H1 (cell line): ENCODE data around the gene PECR. TPM values are rescaled to one million over a fixed set of nuclear protein-coding genes. Genes with fewer than 3 reads are reported as not detected.

Experiments used
- CTCF ChIA-PET: fragments of 300-600 bp; sonication (Branson Sonifier 250); formaldehyde crosslinking; loops from one replicate; lab custom pipeline; 2021; ENCODE audit not compliant: partially characterized antibody; lab: Charles Lee
- POLR2A ChIA-PET: fragments of 300-600 bp; sonication (Branson Sonifier 250); formaldehyde crosslinking; loops from one replicate; lab custom pipeline; 2021; ENCODE audit warnings: inconsistent platforms; ENCODE audit not compliant: partially characterized antibody; lab: Charles Lee
- DNase-seq, 2 experiments: peaks; one replicate each; pipeline versions ENCODE4 v3.0.0 to v3.0.0-alpha.2; 2010 to 2022; ENCODE audit warnings: low spot score in 2 of 2, low read depth in 1 of 2, mixed read lengths in 1 of 2
- FAIRE-seq: peaks from 2 replicates; lab custom pipeline; 2011; peaks lifted over from hg19 to GRCh38; lab: Jason Lieb, UNC
- H2AFZ ChIP-seq: 2 replicates; pipeline ENCODE4 v1.8.1; 2012; ENCODE audit warnings: low read length, inconsistent platforms
- H2AK5ac ChIP-seq: 2 replicates; pipeline ENCODE4 v1.6.1; 2013; ENCODE audit warnings: low read depth, low read length
- H2BK120ac ChIP-seq: replicated peaks from 2 replicates; pipeline ENCODE3; 2013; ENCODE audit warnings: low read depth, low read length, inconsistent platforms
- H2BK12ac ChIP-seq: 2 replicates; pipeline ENCODE4 v1.6.1; 2013; ENCODE audit warnings: low read depth, low read length
- H2BK15ac ChIP-seq: 2 replicates; pipeline ENCODE4 v1.6.1; 2013; ENCODE audit warnings: low read length
- H2BK20ac ChIP-seq: 2 replicates; pipeline ENCODE4 v1.6.1; 2013; ENCODE audit warnings: low read length
- H2BK5ac ChIP-seq: 2 replicates; pipeline ENCODE4 v1.6.1; 2013; ENCODE audit warnings: low read depth, low read length
- H3K14ac ChIP-seq: 2 replicates; pipeline ENCODE4 v1.6.1; 2013; ENCODE audit warnings: inconsistent platforms; ENCODE audit not compliant: insufficient read length
- H3K18ac ChIP-seq: 2 replicates; pipeline ENCODE4 v1.6.1; 2013; ENCODE audit warnings: low read length; ENCODE audit errors: extremely low read depth
- H3K23ac ChIP-seq: 2 replicates; pipeline ENCODE4 v1.6.1; 2013; ENCODE audit warnings: inconsistent platforms; ENCODE audit not compliant: insufficient read length
- H3K23me2 ChIP-seq: 2 replicates; pipeline ENCODE4 v1.6.1; 2013; ENCODE audit warnings: low read depth, low read length
- H3K27ac ChIP-seq: 2 replicates; pipeline ENCODE4 v1.6.1; 2011; ENCODE audit warnings: low read depth, low read length, inconsistent platforms
- H3K27me3 ChIP-seq, 4 experiments: replicated peaks in 1 of 4; 1 replicate in 1 of 4; 2 replicates in 3 of 4; pipeline versions ENCODE4 v1.6.1 to v1.8.1; 2011 to 2013; ENCODE audit warnings: low read length in 3 of 4, mild to moderate bottlenecking in 3 of 4, inconsistent platforms in 2 of 4, mixed read lengths in 2 of 4, moderate library complexity in 1 of 4; ENCODE audit not compliant: control insufficient read depth in 3 of 4, insufficient read depth in 3 of 4; ENCODE audit errors: extremely low read depth in 1 of 4
- H3K36me3 ChIP-seq, 4 experiments: 2 replicates each; pipeline versions ENCODE4 v1.6.1 to v1.8.1; 2011 to 2013; ENCODE audit warnings: mild to moderate bottlenecking in 4 of 4, low read length in 3 of 4, moderate library complexity in 2 of 4, control low read depth in 1 of 4, inconsistent platforms in 1 of 4; ENCODE audit not compliant: insufficient read depth in 4 of 4, control insufficient read depth in 2 of 4
- H3K4ac ChIP-seq: replicated peaks from 2 replicates; pipeline ENCODE3; 2013; ENCODE audit warnings: low read length, low read depth, mixed read lengths, inconsistent platforms; ENCODE audit not compliant: insufficient read length
- H3K4me1 ChIP-seq, 4 experiments: replicated peaks in 1 of 4; 1 replicate in 1 of 4; 2 replicates in 3 of 4; pipeline versions ENCODE4 v1.6.1 to v1.8.1; 2011 to 2013; ENCODE audit warnings: low read length in 3 of 4, inconsistent platforms in 2 of 4, mixed read lengths in 1 of 4; ENCODE audit not compliant: insufficient read depth in 4 of 4, control insufficient read depth in 3 of 4
- H3K4me2 ChIP-seq, 2 experiments: 2 replicates each; pipeline versions ENCODE4 v1.6.1 to v1.8.1; 2011 to 2013; ENCODE audit warnings: low read depth in 2 of 2, low read length in 2 of 2, control low read depth in 1 of 2, inconsistent platforms in 1 of 2, mild to moderate bottlenecking in 1 of 2; ENCODE audit not compliant: insufficient read depth in 1 of 2
- H3K4me3 ChIP-seq, 4 experiments: fragments of 200-600, 300-600 bp in 1 of 4; sonication (generic), shearing (Covaris generic), sonication (Bioruptor Twin) in 1 of 4; 2 replicates each; pipeline versions ENCODE4 v1.5.1 to v1.8.1; 2011 to 2016; ENCODE audit warnings: low read length in 4 of 4, low read depth in 3 of 4, control low read depth in 2 of 4, inconsistent platforms in 2 of 4, mild to moderate bottlenecking in 2 of 4, mixed read lengths in 1 of 4, moderate library complexity in 1 of 4; ENCODE audit not compliant: insufficient read depth in 2 of 4; ENCODE audit errors: extremely low read depth in 1 of 4
- H3K56ac ChIP-seq: replicated peaks from 2 replicates; pipeline ENCODE3; 2013; ENCODE audit warnings: low read depth, mild to moderate bottlenecking, mixed read lengths, low read length, inconsistent platforms; ENCODE audit not compliant: insufficient read length
- H3K79me1 ChIP-seq: 2 replicates; pipeline ENCODE4 v1.6.1; 2013; ENCODE audit warnings: low read depth, low read length, control low read depth
- H3K79me2 ChIP-seq, 2 experiments: 2 replicates each; pipeline versions ENCODE4 v1.6.1 to v1.8.1; 2012 to 2013; ENCODE audit warnings: low read length in 2 of 2, mild to moderate bottlenecking in 2 of 2, inconsistent platforms in 1 of 2; ENCODE audit not compliant: insufficient read depth in 2 of 2, control insufficient read depth in 1 of 2
- H3K9ac ChIP-seq, 4 experiments: replicated peaks in 1 of 4; 1 replicate in 1 of 4; 2 replicates in 3 of 4; pipeline versions ENCODE4 v1.6.1 to v1.8.1; 2011 to 2013; ENCODE audit warnings: low read depth in 3 of 4, low read length in 3 of 4, control low read depth in 2 of 4, mild to moderate bottlenecking in 2 of 4, moderate library complexity in 2 of 4, inconsistent platforms in 1 of 4; ENCODE audit errors: extremely low read depth in 1 of 4
- H3K9me3 ChIP-seq, 2 experiments: 2 replicates each; pipeline versions ENCODE4 v1.6.1 to v1.8.1; 2012 to 2013; ENCODE audit warnings: mild to moderate bottlenecking in 2 of 2, moderate library complexity in 2 of 2, control low read depth in 1 of 2, inconsistent platforms in 1 of 2, low read depth in 1 of 2, low read length in 1 of 2, mixed read lengths in 1 of 2; ENCODE audit not compliant: insufficient read depth in 2 of 2
- H4K20me1 ChIP-seq, 2 experiments: replicated peaks in 1 of 2; 2 replicates each; pipeline versions ENCODE3 to v1.8.1; 2011 to 2013; ENCODE audit warnings: inconsistent platforms in 2 of 2, low read length in 2 of 2, mild to moderate bottlenecking in 1 of 2; ENCODE audit not compliant: insufficient read depth in 2 of 2, control insufficient read depth in 1 of 2
- H4K5ac ChIP-seq: 2 replicates; pipeline ENCODE4 v1.6.1; 2013; ENCODE audit warnings: low read length, low read depth, mixed read lengths, inconsistent platforms; ENCODE audit not compliant: insufficient read length
- H4K8ac ChIP-seq: 2 replicates; pipeline ENCODE4 v1.8.0; 2013; ENCODE audit warnings: mild to moderate bottlenecking, moderate library complexity, low read length, inconsistent platforms; ENCODE audit not compliant: insufficient read depth; ENCODE audit errors: extremely low read depth
- H4K91ac ChIP-seq: replicated peaks from 2 replicates; pipeline ENCODE3; 2013; ENCODE audit warnings: low read length, mixed read lengths, inconsistent platforms; ENCODE audit not compliant: insufficient read length
- CEBPB ChIP-seq: IDR thresholded peaks from 2 replicates; pipeline ENCODE4 v1.6.1; 2012; ENCODE audit warnings: low read depth, low read length
- MAX ChIP-seq: IDR thresholded peaks from 2 replicates; pipeline ENCODE4 v1.6.1; 2012; ENCODE audit warnings: inconsistent platforms
- POLR2A ChIP-seq, 2 experiments: IDR thresholded peaks; 1 replicate in 1 of 2; 2 replicates in 1 of 2; pipeline ENCODE4 v1.6.1; 2011; ENCODE audit warnings: low read depth in 2 of 2, low read length in 2 of 2, mild to moderate bottlenecking in 2 of 2; ENCODE audit errors: control extremely low read depth in 1 of 2
- RAD21 ChIP-seq, 2 experiments: IDR thresholded peaks in 1 of 2; conservative IDR thresholded peaks in 1 of 2; 2 replicates each; pipeline ENCODE4 v1.6.1; 2011; ENCODE audit warnings: low read depth in 2 of 2, low read length in 2 of 2, improper control_type of control experiment in 1 of 2, inconsistent platforms in 1 of 2, mild to moderate bottlenecking in 1 of 2, moderate library complexity in 1 of 2
- SIX5 ChIP-seq: IDR thresholded peaks from 2 replicates; pipeline ENCODE4 v1.6.1; 2011; ENCODE audit warnings: mild to moderate bottlenecking, low read depth, low read length
- SRF ChIP-seq: IDR thresholded peaks from 2 replicates; pipeline ENCODE4 v1.6.1; 2011; ENCODE audit warnings: mild to moderate bottlenecking, low read depth, low read length, moderate library complexity
- TAF1 ChIP-seq: IDR thresholded peaks from 2 replicates; pipeline ENCODE4 v1.6.1; 2011; ENCODE audit warnings: mild to moderate bottlenecking, low read depth, low read length
- USF2 ChIP-seq: IDR thresholded peaks from 2 replicates; pipeline ENCODE4 v1.6.1; 2011; ENCODE audit warnings: low read length, improper control_type of control experiment
- YY1 ChIP-seq: IDR thresholded peaks from 2 replicates; pipeline ENCODE4 v1.6.1; 2011; ENCODE audit warnings: low read depth, mild to moderate bottlenecking, low read length
- WGBS, 2 experiments: shearing (Covaris generic) in 1 of 2; methylation state at CpG; one replicate each; pipeline versions ENCODE4 v1.1.6 to v1.1.7; 2013 to 2015; ENCODE audit warnings: low lambda C conversion rate in 2 of 2, mixed read lengths in 2 of 2, inconsistent platforms in 1 of 2, low coverage in 1 of 2, missing lambda C conversion rate in 1 of 2; ENCODE audit not compliant: insufficient replicate concordance in 2 of 2, insufficient coverage in 1 of 2, insufficient read length in 1 of 2; ENCODE audit errors: extremely low coverage in 1 of 2, missing lambda C conversion rate in 1 of 2; 5-methylcytosine and 5-hydroxymethylcytosine counted together
- polyA plus RNA-seq, 7 experiments: library from polyadenylated mRNA; depleted of rRNA in 3 of 7; stranded (reverse) in 5 of 7; unstranded in 2 of 7; fragments of >200 nt in 5 of 7; fragments of 200-250 nt in 2 of 7; gene quantifications; 1 replicate in 5 of 7; 2 replicates in 1 of 7; 4 replicates in 1 of 7; pipeline versions ENCODE4 v1.2.1 to v1.2.3, GENCODE V29; 2011 to 2013; ENCODE audit warnings: missing spikeins in 2 of 7, mixed read lengths in 2 of 7
- total RNA-seq: library from RNA; stranded (reverse); fragmentation: NEBNext Ultra II Directional; extraction: Animal tissue kit (Norgen Biotek cat#: 25700); gene quantifications from 2 replicates; pipeline ENCODE4 v1.2.1, GENCODE V29; 2021

PECR gene
- total and polyA plus RNA-seq, 2 of the 8 experiments (the other 6 are each of a cell fraction or from before 2014, with no cell fraction given), result 15.9 to 19.2 TPM

- H3K18ac ChIP-seq, result 0 out of 2 replicates have a peak overlapping the region, but pooled peaks have one; percentile 96
- H3K36me3 ChIP-seq, result peaks cover 11 to 44% (median 34%) of the 10 kb centered on the region in 4 experiments
- DNase-seq, result no peak
- peak overlapping the region; percentile 74 for H3K4ac ChIP-seq
- no peak overlapping the region for H2BK20ac ChIP-seq
- peaks cover 22 to 44% of the 10 kb centered on the region in 2 experiments for H3K79me2 ChIP-seq
- peaks cover 7 to 17% (median 13%) of the 10 kb centered on the region in 4 experiments; a peak in 6 of 7 replicates for H3K4me1 ChIP-seq
- no peaks in the 10 kb centered on the region; the same call in 1 of the 2 replicates for H3K23me2 ChIP-seq
- H4K5ac ChIP-seq, result peak overlapping the region; percentile 57
- H3K27me3 ChIP-seq, result no peaks in the 10 kb centered on the region
- H2AFZ ChIP-seq, result no peak overlapping the region
- H3K9me3 ChIP-seq, result no peaks in the 10 kb centered on the region
- no peak overlapping the region for H4K8ac ChIP-seq
- peak overlapping the region; percentile 66 to 72 for H3K4me2 ChIP-seq
- no peak overlapping the region for H2BK120ac ChIP-seq
- 16% methylated on average over 10 of the region's 10 CpGs; no CpG with 5 or more reads in 1 of the 2 experiments for WGBS, 2 experiments
- H2BK15ac ChIP-seq, result no peak overlapping the region
- no peaks in the 10 kb centered on the region for H3K79me1 ChIP-seq
- POLR2A ChIA-PET, result interaction anchor here (1.0 to 8.5 kb wide), 10 partner anchors 9 to 141 kb away, joined by 3 to 73 read pairs (median 6); partner anchors contain the start of genes PECR and TMEM169
- no peak overlapping the region for H3K23ac ChIP-seq
- FAIRE-seq, result no peak
- H4K20me1 ChIP-seq, result peaks cover 0 to 8% of the 10 kb centered on the region in 2 experiments
- no peak overlapping the region for H3K14ac ChIP-seq
- H3K9ac ChIP-seq, result peak overlapping the region; percentile 84 to 100 (median 98)
- no peak overlapping the region for H4K91ac ChIP-seq
- H2BK12ac ChIP-seq, result no peak overlapping the region
- H2AK5ac ChIP-seq, result no peak overlapping the region
- peak overlapping the region; percentile 92; the same call in 1 of the 2 replicates for H3K27ac ChIP-seq
- no peak overlapping the region for H2BK5ac ChIP-seq
- peak overlapping the region; percentile 97 for H3K56ac ChIP-seq
- H3K4me3 ChIP-seq, result peak overlapping the region; percentile 87 to 99 (median 97)
- CTCF ChIA-PET, result interaction anchor here (0.6 to 3.4 kb wide), 16 partner anchors 8 to 521 kb away, joined by 3 to 18 read pairs (median 3); partner anchors contain the start of genes PECR and TMEM169
- TF ChIP-seq YY1, result no peak
- TF ChIP-seq SIX5, result no peak
- no peak for TF ChIP-seq TAF1
- TF ChIP-seq SRF, result no peak
- no peak for TF ChIP-seq USF2
- no peak for TF ChIP-seq MAX
- no peak for TF ChIP-seq CEBPB
- 0 out of 3 replicates have a peak, but pooled peaks of 1 of the 2 experiments have one; percentile 9 for TF ChIP-seq POLR2A (IDR thresholded peaks at IDR 0.05; ENCODE audit: control extremely low read depth in 1 of 2, low read depth in 2 of 2, low read length in 2 of 2)
- 0 out of 4 replicates have a peak, but pooled peaks of 1 of the 2 experiments have one; percentile 2 for TF ChIP-seq RAD21 (IDR thresholded peaks at IDR 0.05 in 1 of 2, conservative IDR thresholded peaks at IDR 0.05 in 1 of 2; ENCODE audit: low read depth in 2 of 2, low read length in 2 of 2)
These were observed 28.5 kb upstream of the PECR start for GRCh38 chr2:216109962-216110614.
